Subcutaneous abdominal adipose tissue (tissue), 5 donors: ENCODE results near the gene FAM83F.

Source experiments
- H3K27ac ChIP-seq: one replicate; pipeline ENCODE4 v1.7.0; 2013; ENCODE audit warnings: low read depth, mild to moderate bottlenecking, inconsistent platforms, low read length, moderate library complexity
- H3K27me3 ChIP-seq, 5 donors: one replicate each; pipeline ENCODE4 v1.7.0; 2013; ENCODE audit warnings: low read length in 5 of 5, inconsistent platforms in 1 of 5; ENCODE audit not compliant: control insufficient read depth in 5 of 5, insufficient read depth in 4 of 5
- H3K36me3 ChIP-seq, 5 donors: one replicate each; pipeline ENCODE4 v1.7.0; 2013; ENCODE audit warnings: low read length in 5 of 5; ENCODE audit not compliant: control insufficient read depth in 5 of 5, insufficient read depth in 5 of 5
- H3K4me1 ChIP-seq, 5 donors: one replicate each; pipeline ENCODE4 v1.7.0; 2013; ENCODE audit warnings: low read length in 5 of 5, mild to moderate bottlenecking in 3 of 5, moderate library complexity in 1 of 5; ENCODE audit not compliant: control insufficient read depth in 5 of 5, insufficient read depth in 5 of 5
- H3K4me3 ChIP-seq, 5 donors: one replicate each; pipeline ENCODE4 v1.7.0; 2013; ENCODE audit warnings: low read length in 5 of 5, low read depth in 1 of 5
- H3K9ac ChIP-seq, 5 donors: one replicate each; pipeline ENCODE4 v1.7.0; 2013; ENCODE audit warnings: low read length in 5 of 5, mild to moderate bottlenecking in 4 of 5, moderate library complexity in 3 of 5
- H3K9me3 ChIP-seq, 5 donors: one replicate each; pipeline ENCODE4 v1.7.0; 2013; ENCODE audit warnings: low read length in 5 of 5; ENCODE audit not compliant: control insufficient read depth in 5 of 5
- donor health status: healthy.
- donor health status: healthy.
- donor health status: healthy.
- donor health status: healthy.
- donor health status: healthy.

Gene FAM83F

DNA sequence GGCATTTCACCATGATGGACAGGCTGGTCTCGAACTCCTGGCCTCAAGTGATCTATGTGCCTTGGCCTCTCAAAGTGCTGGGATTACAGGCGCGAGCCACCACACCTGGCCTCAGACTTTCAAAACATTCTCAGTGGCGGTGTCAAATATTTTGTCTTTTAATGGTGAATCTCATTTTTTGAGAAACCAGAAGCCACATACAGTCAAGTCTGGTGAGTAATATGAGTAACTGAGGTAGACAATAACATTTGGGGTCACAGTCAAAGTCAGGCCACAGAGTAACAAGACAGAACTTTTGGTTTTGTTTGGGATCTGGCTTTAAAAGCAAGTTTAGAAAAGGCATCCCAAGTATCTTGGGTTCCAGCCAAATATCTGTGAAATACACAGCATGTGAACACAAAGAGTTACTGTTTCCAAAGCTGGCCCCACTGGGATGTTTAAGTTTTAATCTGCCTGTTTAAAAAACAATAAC lies 40.1 kb upstream of the FAM83F start:
- Histone ChIP-seq H3K9ac (no peak overlapping the region), H3K9me3 (no peaks in the 10 kb centered on the region), H3K4me3 (no peak overlapping the region), H3K36me3 (no peaks in the 10 kb centered on the region), H3K27me3 (no peaks in the 10 kb centered on the region), H3K27ac (no peak overlapping the region), H3K4me1 (peaks cover 0 to 40% (median 18%) of the 10 kb centered on the region in 5 donors)

DNA sequence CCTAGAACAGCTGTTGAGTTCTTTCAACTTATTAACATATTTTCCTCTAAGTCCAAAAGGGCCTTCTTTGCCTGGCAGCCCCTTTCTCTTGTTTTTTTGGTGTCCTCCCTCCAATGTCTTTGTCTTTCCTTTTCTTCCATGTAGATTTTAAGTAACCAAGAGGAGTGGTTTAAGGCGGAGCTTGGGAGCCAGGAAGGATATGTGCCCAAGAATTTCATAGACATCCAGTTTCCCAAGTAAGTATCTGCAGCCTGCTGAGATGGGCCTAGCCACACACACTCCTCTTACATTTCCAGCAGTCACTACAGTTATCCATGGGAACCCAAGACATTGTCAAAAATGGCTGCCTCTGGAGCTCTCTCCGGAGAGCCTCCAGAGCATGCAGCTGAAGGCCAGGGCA lies 39.1 kb upstream of the FAM83F start:
- no peaks in the 10 kb centered on the region for H3K27me3 ChIP-seq
- H3K36me3 ChIP-seq, result no peaks in the 10 kb centered on the region
- H3K4me1 ChIP-seq, result peaks cover 0 to 47% (median 18%) of the 10 kb centered on the region in 5 donors
- no peak overlapping the region for H3K27ac ChIP-seq
- H3K9me3 ChIP-seq, result no peaks in the 10 kb centered on the region
- H3K9ac ChIP-seq, result no peak overlapping the region
- H3K4me3 ChIP-seq, result no peak overlapping the region

DNA sequence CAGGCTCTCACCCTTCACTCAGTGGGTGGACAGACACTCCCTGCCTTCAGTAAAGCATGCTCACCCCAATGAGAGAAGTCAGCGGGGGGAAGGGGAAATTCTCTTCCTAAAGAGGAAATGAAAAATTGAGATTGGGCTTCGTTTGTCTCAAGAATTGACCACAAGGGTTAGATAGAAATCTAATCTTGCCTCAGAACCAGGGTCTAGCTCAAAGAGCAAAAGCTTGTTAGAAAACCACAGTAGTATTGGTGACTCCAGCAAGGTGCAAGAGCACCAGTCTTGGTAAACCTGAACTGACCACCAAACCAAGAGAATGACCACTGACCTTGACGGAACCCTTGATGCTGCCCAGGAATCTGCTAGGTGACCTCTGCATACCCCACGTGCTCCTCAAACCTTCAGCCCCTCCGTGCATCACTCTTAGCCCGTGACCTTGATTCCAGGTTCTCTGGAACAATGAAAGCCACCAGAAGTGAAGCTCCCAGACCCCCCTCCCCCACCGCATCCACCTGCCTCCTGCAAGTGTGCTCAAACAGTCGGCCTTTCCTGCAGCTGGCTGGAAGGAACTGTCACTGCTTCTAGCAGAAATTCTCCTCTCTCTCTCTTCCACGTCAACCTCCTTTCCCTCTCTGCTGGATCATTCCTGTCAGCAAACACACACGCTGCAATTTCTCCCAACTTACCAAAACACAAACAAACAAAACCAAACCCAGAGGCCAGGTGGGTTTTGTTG lies 37.7 kb upstream of the FAM83F start:
- Histone ChIP-seq H3K4me3 (no peak overlapping the region), H3K36me3 (no peaks in the 10 kb centered on the region), H3K9ac (no peak overlapping the region), H3K4me1 (peaks cover 0 to 47% (median 18%) of the 10 kb centered on the region in 5 donors), H3K27me3 (no peaks in the 10 kb centered on the region), H3K9me3 (no peaks in the 10 kb centered on the region), H3K27ac (no peak overlapping the region)

DNA sequence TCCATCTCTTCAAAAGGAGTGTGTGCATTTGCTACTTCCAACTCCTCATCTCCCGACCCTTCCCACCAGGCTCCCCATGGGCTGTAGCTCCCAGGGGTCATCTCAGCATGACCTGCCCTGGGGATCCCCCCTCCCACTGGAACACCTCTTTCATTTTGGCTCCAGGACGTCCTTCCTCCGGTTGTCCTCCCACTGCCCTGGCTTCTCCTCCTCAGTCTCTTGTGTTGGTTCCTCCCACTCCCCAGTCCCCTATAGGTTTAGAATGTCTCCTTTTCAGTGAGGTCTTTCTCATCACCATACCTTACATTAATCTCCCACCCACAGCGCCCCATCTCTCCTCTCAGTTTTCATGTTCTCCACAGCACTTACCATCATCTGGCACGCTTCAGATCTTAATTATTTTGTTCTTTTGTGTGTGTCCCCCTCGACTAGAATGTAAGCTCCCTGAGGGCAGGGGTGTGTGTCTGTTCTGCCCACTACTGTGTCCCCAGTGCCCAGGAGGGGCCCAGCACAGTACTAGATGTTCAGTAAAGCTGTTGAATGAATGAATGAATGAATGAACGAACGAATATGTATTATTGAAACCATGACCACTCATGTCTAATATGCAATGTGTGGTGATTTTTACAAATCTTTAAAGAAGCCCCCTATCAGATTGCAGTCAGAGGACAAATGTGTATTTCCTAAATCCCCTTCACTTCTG lies 36.6 kb upstream of the FAM83F start:
- no peaks in the 10 kb centered on the region for H3K27me3 ChIP-seq
- H3K4me1 ChIP-seq, result peaks cover 0 to 47% (median 18%) of the 10 kb centered on the region in 5 donors
- no peaks in the 10 kb centered on the region for H3K9me3 ChIP-seq
- H3K4me3 ChIP-seq, result no peak overlapping the region
- H3K36me3 ChIP-seq, result no peaks in the 10 kb centered on the region
- no peak overlapping the region for H3K9ac ChIP-seq
- no peak overlapping the region for H3K27ac ChIP-seq

DNA sequence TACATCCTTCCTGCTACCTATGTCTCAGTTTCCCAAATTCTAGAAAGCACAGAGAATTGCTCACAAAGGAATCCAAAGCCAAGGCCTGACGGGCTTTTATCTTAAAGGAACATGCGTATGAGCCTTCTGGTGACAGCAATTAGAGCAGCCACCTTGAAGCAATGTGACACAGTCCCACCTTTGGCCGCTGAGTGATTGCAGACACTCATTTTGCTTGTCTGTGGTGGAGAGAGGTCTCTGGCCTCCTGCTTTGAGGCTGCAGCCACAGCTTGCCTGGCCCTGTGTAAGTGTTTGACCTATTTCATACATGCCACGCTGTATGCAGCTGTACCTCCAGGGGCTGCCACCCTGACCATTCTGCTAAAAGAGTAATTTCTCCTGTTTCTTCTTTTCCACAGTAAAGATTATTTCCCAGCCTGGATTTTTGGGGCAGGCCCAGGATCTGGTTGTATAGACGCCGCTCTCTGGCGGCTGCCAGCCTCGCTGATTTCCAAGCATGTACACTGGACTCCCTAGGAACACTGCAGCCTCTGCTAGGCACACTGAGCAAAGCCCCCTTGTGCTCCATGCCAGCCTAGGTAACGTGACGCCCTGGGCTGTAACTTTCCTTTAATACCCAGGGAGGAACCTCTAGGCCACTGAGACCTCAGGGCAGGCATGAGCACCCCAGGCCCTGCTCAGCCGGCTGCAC lies 35.7 kb upstream of the FAM83F start:
- Histone ChIP-seq H3K27ac (no peak overlapping the region), H3K27me3 (no peaks in the 10 kb centered on the region), H3K36me3 (no peaks in the 10 kb centered on the region), H3K4me3 (no peak overlapping the region), H3K9ac (no peak overlapping the region), H3K4me1 (peaks cover 0 to 44% (median 18%) of the 10 kb centered on the region in 5 donors), H3K9me3 (no peaks in the 10 kb centered on the region)

DNA sequence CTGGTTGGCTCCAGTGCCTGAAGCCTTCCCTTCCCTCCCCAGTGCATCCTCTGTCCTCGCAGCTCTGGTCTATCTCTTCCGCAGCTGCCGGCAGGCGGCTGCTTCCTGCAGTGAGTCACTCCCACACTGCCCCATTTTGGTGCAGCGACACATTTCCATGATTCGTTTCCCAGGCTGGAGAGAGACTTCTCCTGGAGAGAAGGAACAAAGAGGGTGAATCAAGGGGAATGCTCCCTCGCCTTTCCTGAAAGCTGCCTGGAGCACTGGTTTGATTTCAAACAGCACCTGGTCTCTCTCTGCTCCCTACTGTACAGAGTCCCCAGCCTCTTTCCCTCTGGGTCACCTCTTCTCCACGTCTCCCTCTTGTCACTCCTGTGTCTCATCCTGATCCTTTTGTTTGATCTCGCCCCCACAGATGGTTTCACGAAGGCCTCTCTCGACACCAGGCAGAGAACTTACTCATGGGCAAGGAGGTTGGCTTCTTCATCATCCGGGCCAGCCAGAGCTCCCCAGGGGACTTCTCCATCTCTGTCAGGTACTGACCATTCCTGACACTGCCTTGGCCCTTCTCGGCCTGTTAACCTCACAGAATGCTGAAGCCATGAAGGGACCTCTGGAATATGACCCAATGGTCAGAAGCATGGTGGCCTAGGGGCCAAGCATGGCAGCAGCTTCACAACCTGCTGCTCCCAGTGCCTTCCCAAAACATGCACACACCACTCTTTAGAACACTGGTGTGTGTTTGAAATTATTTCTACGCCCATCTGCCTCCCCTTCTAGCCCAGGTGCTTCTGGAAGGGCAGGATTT lies 34.9 kb upstream of the FAM83F start, which contains the start of gene TMA7B:
TSS of gene TMA7B (plus strand) at position 758 of the 808 bp plus-strand sequence. CDS start 3,978 bp downstream, outside the sequence.
- H3K9ac ChIP-seq, result no peak within 1 kb of the TSS
- H3K27me3 ChIP-seq, result no peaks in the 10 kb centered on the region
- no peaks in the 10 kb centered on the region for H3K9me3 ChIP-seq
- peak within 1 kb of the TSS in 1 of 5 donors; percentile 11 for H3K4me3 ChIP-seq
- no peak within 1 kb of the TSS for H3K27ac ChIP-seq
- H3K36me3 ChIP-seq, result no peaks in the 10 kb centered on the region
- peaks cover 0 to 36% (median 11%) of the 10 kb centered on the region in 5 donors for H3K4me1 ChIP-seq

DNA sequence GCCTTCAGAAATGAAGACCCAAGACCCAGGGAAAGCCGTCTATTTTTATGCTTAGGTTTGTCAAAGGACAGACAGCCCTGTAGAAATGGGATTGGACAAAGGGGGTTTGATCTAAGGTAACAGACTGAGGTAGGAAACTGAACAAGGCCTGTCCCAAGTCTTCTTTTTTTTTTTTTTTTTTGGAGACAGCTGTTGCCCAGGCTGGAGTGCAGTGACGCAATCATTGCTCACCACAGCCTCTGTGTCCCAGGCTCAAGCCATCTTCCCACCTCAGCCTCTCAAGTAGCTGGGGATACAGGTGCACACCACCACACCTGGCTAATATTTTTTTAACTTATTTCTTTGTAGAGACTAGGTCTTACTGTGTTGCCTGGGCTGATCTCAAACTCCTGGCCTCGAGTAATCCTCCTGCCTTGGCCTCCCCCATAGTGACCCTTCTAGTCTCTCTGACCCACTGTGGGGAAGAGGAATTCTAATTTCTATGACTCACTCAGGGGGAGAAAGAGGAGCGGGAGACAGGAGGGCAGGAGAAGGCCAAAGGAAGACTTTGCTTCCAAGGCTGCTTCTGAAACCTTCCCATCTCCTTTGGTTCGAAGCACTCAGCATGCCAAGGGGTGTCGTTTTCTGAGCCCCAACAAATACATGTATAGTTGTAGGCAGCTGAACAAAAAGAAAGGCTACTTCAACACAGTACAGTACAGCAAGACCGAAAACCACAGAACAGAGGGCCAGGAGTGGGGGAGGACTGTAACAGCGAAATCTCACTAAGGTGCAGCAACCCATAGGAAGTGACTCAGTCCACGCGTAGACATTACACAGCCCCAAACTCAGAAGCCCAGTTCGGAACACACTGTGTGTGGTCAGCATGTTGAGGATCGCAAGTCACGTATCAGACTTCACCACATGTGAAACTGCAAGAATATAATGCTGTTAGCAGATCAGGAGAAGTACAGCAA lies 33.7 kb upstream of the FAM83F start:
- H3K27ac ChIP-seq, result no peak overlapping the region
- H3K27me3 ChIP-seq, result no peaks in the 10 kb centered on the region
- no peak overlapping the region for H3K4me3 ChIP-seq
- peaks cover 0 to 26% (median 0%) of the 10 kb centered on the region in 5 donors for H3K4me1 ChIP-seq
- no peaks in the 10 kb centered on the region for H3K9me3 ChIP-seq
- H3K9ac ChIP-seq, result no peak overlapping the region
- no peaks in the 10 kb centered on the region for H3K36me3 ChIP-seq

DNA sequence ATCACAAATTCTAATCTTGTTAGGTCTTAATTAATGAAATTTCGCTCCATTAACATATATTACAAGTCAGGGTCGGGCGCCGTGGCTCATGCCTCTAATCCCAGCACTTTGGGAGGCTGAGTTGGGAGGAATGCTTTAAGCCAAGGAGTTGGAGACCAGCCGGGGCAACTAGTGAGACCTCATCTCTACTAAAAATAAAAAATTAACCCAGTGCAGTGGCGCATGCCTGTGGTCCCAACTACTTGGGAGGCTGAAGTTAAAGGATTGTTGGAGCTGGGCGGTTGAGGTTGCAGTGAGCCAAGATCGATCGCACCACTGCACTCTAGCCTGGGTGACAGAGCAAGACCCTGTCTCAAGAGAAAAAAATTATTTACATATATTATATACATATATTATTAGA lies 32.7 kb upstream of the FAM83F start:
- H3K27ac ChIP-seq, result no peak overlapping the region
- no peaks in the 10 kb centered on the region for H3K36me3 ChIP-seq
- no peaks in the 10 kb centered on the region for H3K27me3 ChIP-seq
- no peaks in the 10 kb centered on the region for H3K9me3 ChIP-seq
- peaks cover 0 to 26% (median 7%) of the 10 kb centered on the region in 5 donors for H3K4me1 ChIP-seq
- no peak overlapping the region for H3K9ac ChIP-seq
- no peak overlapping the region for H3K4me3 ChIP-seq

DNA sequence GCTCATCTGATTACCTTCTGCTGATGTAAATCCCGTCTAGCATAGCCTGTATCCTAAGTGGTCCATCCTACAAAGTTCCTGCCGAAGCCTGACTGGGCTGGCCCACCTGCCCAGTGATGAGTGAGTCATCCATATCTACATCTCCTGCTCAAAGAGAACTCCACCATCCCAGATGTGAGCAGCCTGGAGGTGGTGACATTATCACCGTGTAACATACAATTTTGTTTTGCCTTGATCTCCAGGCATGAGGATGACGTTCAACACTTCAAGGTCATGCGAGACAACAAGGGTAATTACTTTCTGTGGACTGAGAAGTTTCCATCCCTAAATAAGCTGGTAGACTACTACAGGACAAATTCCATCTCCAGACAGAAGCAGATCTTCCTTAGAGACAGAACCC lies 29.0 kb upstream of the FAM83F start:
- H3K36me3 ChIP-seq, result no peaks in the 10 kb centered on the region
- H3K27me3 ChIP-seq, result no peaks in the 10 kb centered on the region
- H3K9me3 ChIP-seq, result no peaks in the 10 kb centered on the region
- H3K4me3 ChIP-seq, result no peak overlapping the region
- H3K9ac ChIP-seq, result no peak overlapping the region
- peaks cover 4 to 42% (median 39%) of the 10 kb centered on the region in 5 donors for H3K4me1 ChIP-seq
- H3K27ac ChIP-seq, result no peak overlapping the region
